Astrocyte (in vitro differentiated cells and primary cell): ENCODE results near the gene UBL4B. TPM values are rescaled to one million over a fixed set of nuclear protein-coding genes. Genes with fewer than 3 reads are reported as not detected.

ENCODE experiments used
- DNase-seq: peaks from one replicate; pipeline ENCODE4 v3.0.0-alpha.2; 2010; ENCODE audit warnings: low read depth
- FAIRE-seq: peaks from 2 replicates; lab custom pipeline; 2011; peaks lifted over from hg19 to GRCh38; lab: Jason Lieb, UNC
- H2AFZ ChIP-seq: 2 replicates; pipeline ENCODE4 v1.6.0; 2012; ENCODE audit warnings: low read depth, low read length, inconsistent platforms
- H3K27ac ChIP-seq: 2 replicates; pipeline ENCODE4 v1.5.1; 2011; ENCODE audit warnings: low read depth, low read length, inconsistent platforms
- H3K27me3 ChIP-seq: 2 replicates; pipeline ENCODE4 v1.6.0; 2011; ENCODE audit warnings: low read length, inconsistent platforms; ENCODE audit not compliant: insufficient read depth
- H3K36me3 ChIP-seq: 2 replicates; pipeline ENCODE4 v1.5.1; 2011; ENCODE audit warnings: low read length, inconsistent platforms; ENCODE audit not compliant: insufficient read depth
- H3K4me1 ChIP-seq: 2 replicates; pipeline ENCODE4 v1.5.1; 2011; ENCODE audit warnings: low read length, inconsistent platforms; ENCODE audit not compliant: insufficient read depth
- H3K4me2 ChIP-seq: 2 replicates; pipeline ENCODE4 v1.6.0; 2012; ENCODE audit warnings: low read length, inconsistent platforms
- H3K4me3 ChIP-seq: 2 replicates; pipeline ENCODE4 v1.5.1; 2011; ENCODE audit warnings: low read depth, mild to moderate bottlenecking, low read length, inconsistent platforms; ENCODE audit not compliant: insufficient read depth
- H3K79me2 ChIP-seq: 2 replicates; pipeline ENCODE4 v1.6.0; 2012; ENCODE audit warnings: mild to moderate bottlenecking, low read length, inconsistent platforms; ENCODE audit not compliant: insufficient read depth
- H3K9ac ChIP-seq: 2 replicates; pipeline ENCODE4 v1.6.0; 2012; ENCODE audit warnings: mild to moderate bottlenecking, low read length, inconsistent platforms
- H3K9me3 ChIP-seq: 2 replicates; pipeline ENCODE4 v1.5.1; 2012; ENCODE audit warnings: low read depth, mild to moderate bottlenecking, low read length, inconsistent platforms; ENCODE audit not compliant: insufficient read depth
- H4K20me1 ChIP-seq: 2 replicates; pipeline ENCODE4 v1.6.0; 2012; ENCODE audit warnings: low read length, inconsistent platforms; ENCODE audit not compliant: insufficient read depth
- H3K27ac Mint-ChIP-seq: one replicate; pipeline ENCODE4 v1.8.0; 2021; ENCODE audit warnings: mild to moderate bottlenecking, mixed read lengths; ENCODE audit not compliant: unreplicated experiment
- H3K27me3 Mint-ChIP-seq: one replicate; pipeline ENCODE4 v1.8.0; 2021; ENCODE audit warnings: low read depth, mixed read lengths; ENCODE audit not compliant: unreplicated experiment
- H3K36me3 Mint-ChIP-seq: one replicate; pipeline ENCODE4 v1.8.0; 2021; ENCODE audit warnings: low read depth, mixed read lengths; ENCODE audit not compliant: unreplicated experiment
- H3K4me1 Mint-ChIP-seq: one replicate; pipeline ENCODE4 v1.8.0; 2021; ENCODE audit warnings: low read depth, mixed read lengths; ENCODE audit not compliant: unreplicated experiment
- H3K4me3 Mint-ChIP-seq: one replicate; pipeline ENCODE4 v1.8.0; 2021; ENCODE audit warnings: mild to moderate bottlenecking, moderate library complexity, mixed read lengths; ENCODE audit not compliant: unreplicated experiment
- H3K9me3 Mint-ChIP-seq: one replicate; pipeline ENCODE4 v1.8.0; 2021; ENCODE audit warnings: mild to moderate bottlenecking, mixed read lengths; ENCODE audit not compliant: unreplicated experiment
- CTCF ChIP-seq: IDR thresholded peaks from 2 replicates; pipeline ENCODE4 v1.5.1; 2011; ENCODE audit warnings: low read depth, mild to moderate bottlenecking, inconsistent platforms, low read length, moderate library complexity; ENCODE audit not compliant: insufficient read depth
- EZH2 ChIP-seq: IDR thresholded peaks from 2 replicates; pipeline ENCODE4 v1.6.1; 2012; ENCODE audit warnings: mild to moderate bottlenecking, low read length, inconsistent platforms; ENCODE audit not compliant: insufficient read depth
- total RNA-seq: library from RNA; stranded (reverse); gene quantifications from 2 replicates; pipeline ENCODE4 v1.2.1, GENCODE V29; 2021

UBL4B gene
- total RNA-seq, 1 donor from 2014 or later: not detected

GRCh38 chr1:110106013-110106941 is 6.0 kb upstream of the UBL4B start:
- Histone ChIP-seq H3K36me3 (no peaks in the 10 kb centered on the region), H2AFZ (no peak overlapping the region), H3K9ac (no peak overlapping the region), H3K27ac (no peak overlapping the region), H3K4me2 (no peak overlapping the region), H3K9me3 (no peaks in the 10 kb centered on the region), H3K27me3 (peaks cover 6% of the 10 kb centered on the region), H3K4me1 (peaks cover 4% of the 10 kb centered on the region), H4K20me1 (no peaks in the 10 kb centered on the region), H3K4me3 (no peak overlapping the region), H3K79me2 (no peaks in the 10 kb centered on the region)
- DNase-seq (peak; percentile 22), FAIRE-seq (no peak)
- Mint-ChIP-seq H3K4me3 (no peak overlapping the region), H3K27me3 (peaks cover 50% of the 10 kb centered on the region), H3K27ac (no peak overlapping the region), H3K4me1 (peaks cover 9% of the 10 kb centered on the region), H3K36me3 (peaks cover 3% of the 10 kb centered on the region), H3K9me3 (peaks cover 2% of the 10 kb centered on the region)
- no peak for TF ChIP-seq EZH2
- peak; percentile 73 for TF ChIP-seq CTCF

GRCh38 chr1:110107867-110108469 is 4.3 kb upstream of the UBL4B start:
- Histone ChIP-seq H3K4me1 (no peaks in the 10 kb centered on the region), H3K27me3 (peaks cover 6% of the 10 kb centered on the region)
- no peak overlapping the region for H3K4me3 Mint-ChIP-seq

More at GRCh38 chr1:110107867-110108469, 4.3 kb upstream of the UBL4B start:
- no peak for FAIRE-seq
- Mint-ChIP-seq H3K9me3 (peaks cover 2% of the 10 kb centered on the region), H3K27ac (no peak overlapping the region), H3K27me3 (peaks cover 57% of the 10 kb centered on the region), H3K36me3 (peaks cover 3% of the 10 kb centered on the region), H3K4me1 (peaks cover 5% of the 10 kb centered on the region)
- Histone ChIP-seq H3K79me2 (no peaks in the 10 kb centered on the region), H3K9me3 (no peaks in the 10 kb centered on the region), H2AFZ (no peak overlapping the region), H3K27ac (no peak overlapping the region), H4K20me1 (no peaks in the 10 kb centered on the region), H3K9ac (no peak overlapping the region), H3K4me2 (no peak overlapping the region), H3K4me3 (no peak overlapping the region), H3K36me3 (no peaks in the 10 kb centered on the region)
- no peak for TF ChIP-seq EZH2
- TF ChIP-seq CTCF: no peak
- DNase-seq: no peak
